ENCODE measurements around the gene TUBE1.
"Not testable (repeated sequence)": the region's sequence is repeated elsewhere in the genome, so short reads cannot be mapped to it uniquely, and the experiment has no call there.

The TUBE1 gene

GRCh38 chr6:112065426-112065986, 21.8 kb downstream of the TUBE1 start:
- DNase-seq (ENCODE audit: low read depth), result no peak

GRCh38 chr6:112062966-112063365, 24.3 kb downstream of the TUBE1 start:
- no peak overlapping the region for H3K4me3 ChIP-seq (ENCODE audit: low read depth, low read length)
- no peak for TF ChIP-seq CTCF (IDR thresholded peaks at IDR 0.05; ENCODE audit: control insufficient read depth, extremely low read depth, insufficient read depth)
- no peak for DNase-seq (ENCODE audit: low read depth)

More at GRCh38 chr6:112065426-112065986, 21.8 kb downstream of the TUBE1 start:
- TF ChIP-seq CTCF (IDR thresholded peaks at IDR 0.05; ENCODE audit: control insufficient read depth, extremely low read depth, insufficient read depth), result no peak
- no peak overlapping the region for H3K4me3 ChIP-seq (ENCODE audit: low read depth, low read length)

- TF ChIP-seq CTCF (IDR thresholded peaks at IDR 0.05; ENCODE audit: control insufficient read depth, extremely low read depth, insufficient read depth), result no peak
- DNase-seq (ENCODE audit: low read depth), result no peak
- H3K4me3 ChIP-seq (ENCODE audit: low read depth, low read length), result no peak overlapping the region
Measured at GRCh38 chr6:112061605-112062004, 25.7 kb downstream of the TUBE1 start.

- no peak overlapping the region for H3K4me3 ChIP-seq (ENCODE audit: low read depth, low read length)
- no peak for DNase-seq (ENCODE audit: low read depth)
- no peak for TF ChIP-seq CTCF (IDR thresholded peaks at IDR 0.05; ENCODE audit: control insufficient read depth, extremely low read depth, insufficient read depth)
Measured at GRCh38 chr6:112058243-112059032, 28.8 kb downstream of the TUBE1 start.

- no peak for DNase-seq (ENCODE audit: low read depth)
- no peak overlapping the region for H3K4me3 ChIP-seq (ENCODE audit: low read depth, low read length)
- no peak for TF ChIP-seq CTCF (IDR thresholded peaks at IDR 0.05; ENCODE audit: control insufficient read depth, extremely low read depth, insufficient read depth)
Measured at GRCh38 chr6:112054555-112055190, 32.6 kb downstream of the TUBE1 start.

- no peak for TF ChIP-seq CTCF (IDR thresholded peaks at IDR 0.05; ENCODE audit: control insufficient read depth, extremely low read depth, insufficient read depth)
- no peak within 1 kb of the TSS for H3K4me3 ChIP-seq (ENCODE audit: low read depth, low read length)
- DNase-seq (ENCODE audit: low read depth), result no peak
Measured at GRCh38 chr6:112054001-112054400, 33.3 kb downstream of the TUBE1 start, which contains the start of gene CCN6. Gene CCN6 (plus strand): TSS chr6:112054104. CDS start chr6:112054358, 254 bp downstream.

- DNase-seq (ENCODE audit: low read depth); H3K4me3 ChIP-seq (ENCODE audit: low read depth, low read length): not testable (repeated sequence)
Measured at GRCh38 chr6:112051251-112051740, 36.0 kb downstream of the TUBE1 start.
